Keratinocyte (primary cell): ENCODE data around the gene ATP13A1. TPM values are rescaled to one million over a fixed set of nuclear protein-coding genes. Genes with fewer than 3 reads are reported as not detected.

Experiments
- DNase-seq: peaks from one replicate; pipeline ENCODE4 v3.0.0-alpha.2; 2011; ENCODE audit warnings: low read depth, missing footprints, low spot score
- FAIRE-seq: peaks from 2 replicates; lab custom pipeline; 2011; peaks lifted over from hg19 to GRCh38; lab: Jason Lieb, UNC
- H2AFZ ChIP-seq: 2 replicates; pipeline ENCODE4 v1.6.0; 2012; ENCODE audit warnings: low read length, control low read depth, inconsistent platforms; ENCODE audit not compliant: control insufficient read depth
- H3K27ac ChIP-seq: 2 replicates; pipeline ENCODE4 v1.5.1; 2011; ENCODE audit warnings: low read length; ENCODE audit not compliant: control insufficient read depth, insufficient read depth
- H3K27me3 ChIP-seq: 3 replicates; pipeline ENCODE4 v1.6.0; 2011; ENCODE audit warnings: low read length; ENCODE audit not compliant: control insufficient read depth, insufficient read depth; ENCODE audit errors: extremely low read depth
- H3K36me3 ChIP-seq, 2 experiments: 2 replicates in 1 of 2; 3 replicates in 1 of 2; pipeline ENCODE4 v1.5.1; 2011; ENCODE audit warnings: low read length in 2 of 2, mild to moderate bottlenecking in 1 of 2; ENCODE audit not compliant: control insufficient read depth in 2 of 2, insufficient read depth in 2 of 2; ENCODE audit errors: extremely low read depth in 1 of 2
- H3K4me1 ChIP-seq: 3 replicates; pipeline ENCODE4 v1.5.1; 2011; ENCODE audit warnings: low read length; ENCODE audit not compliant: control insufficient read depth, insufficient read depth; ENCODE audit errors: extremely low read depth
- H3K4me2 ChIP-seq: 3 replicates; pipeline ENCODE4 v1.6.0; 2011; ENCODE audit warnings: low read depth, low read length; ENCODE audit not compliant: control insufficient read depth, insufficient read depth; ENCODE audit errors: extremely low read depth
- H3K4me3 ChIP-seq, 3 experiments: fragments of 200-600 bp in 1 of 3; sonication (generic) in 1 of 3; 2 replicates in 2 of 3; 3 replicates in 1 of 3; pipeline ENCODE4 v1.5.1; 2011 to 2016; ENCODE audit warnings: low read length in 3 of 3, mild to moderate bottlenecking in 3 of 3, control low read depth in 2 of 3, inconsistent platforms in 1 of 3, low read depth in 1 of 3, mixed read lengths in 1 of 3, mixed run types in 1 of 3, moderate library complexity in 1 of 3; ENCODE audit not compliant: control insufficient read depth in 2 of 3, insufficient read depth in 2 of 3; ENCODE audit errors: extremely low read depth in 1 of 3
- H3K79me2 ChIP-seq: 2 replicates; pipeline ENCODE4 v1.6.0; 2012; ENCODE audit warnings: low read length; ENCODE audit not compliant: control insufficient read depth, insufficient read depth
- H3K9ac ChIP-seq: 3 replicates; pipeline ENCODE4 v1.6.0; 2011; ENCODE audit warnings: low read length; ENCODE audit not compliant: control insufficient read depth, insufficient read depth; ENCODE audit errors: extremely low read depth
- H3K9me1 ChIP-seq: 3 replicates; pipeline ENCODE4 v1.6.0; 2011; ENCODE audit warnings: low read length; ENCODE audit not compliant: control insufficient read depth, insufficient read depth; ENCODE audit errors: extremely low read depth
- H3K9me3 ChIP-seq: 2 replicates; pipeline ENCODE4 v1.5.1; 2012; ENCODE audit warnings: low read depth, low read length; ENCODE audit not compliant: control insufficient read depth
- H4K20me1 ChIP-seq: 3 replicates; pipeline ENCODE4 v1.6.0; 2011; ENCODE audit warnings: low read length; ENCODE audit not compliant: control insufficient read depth, insufficient read depth; ENCODE audit errors: extremely low read depth
- EZH2 ChIP-seq: IDR thresholded peaks from one replicate; pipeline ENCODE4 v1.6.1; 2012; ENCODE audit warnings: inconsistent platforms, mild to moderate bottlenecking, low read length, moderate library complexity
- dilution Hi-C: fragments of 300-500 bp; cut with MboI; formaldehyde crosslinking; loops from one replicate; pipeline ENCODE4 v1.7.0; 2020; ENCODE audit warnings: low sequenced_read_pairs; ENCODE audit not compliant: extremely low pct_ligation_motif_present
- polyA plus RNA-seq, 5 experiments: library from polyadenylated mRNA; depleted of rRNA in 3 of 5; stranded (reverse) in 3 of 5; stranded (forward) in 1 of 5; unstranded in 1 of 5; fragments of >200 nt; gene quantifications; 1 replicate in 1 of 5; 2 replicates in 3 of 5; 3 replicates in 1 of 5; pipeline versions ENCODE4 v1.2.1 to v1.2.3, GENCODE V29; 2011 to 2012; ENCODE audit warnings: missing spikeins in 2 of 5, low read depth in 1 of 5, low replicate concordance in 1 of 5
- TF ChIP-seq, protein P1 (sequence below), 3 experiments: IDR thresholded peaks in 1 of 3; conservative IDR thresholded peaks in 1 of 3; optimal IDR thresholded peaks in 1 of 3; 2 replicates in 2 of 3; 3 replicates in 1 of 3; pipeline versions ENCODE3 to v1.5.1; 2011; ENCODE audit warnings: low read length in 3 of 3, mild to moderate bottlenecking in 3 of 3, moderate library complexity in 2 of 3, control low read depth in 1 of 3, inconsistent platforms in 1 of 3; ENCODE audit not compliant: insufficient read depth in 2 of 3; ENCODE audit errors: extremely low read depth in 1 of 3

Gene ATP13A1
- polyA plus RNA-seq, 1 donor (not counting 4 experiments of a cell fraction or from before 2014, with no cell fraction given): 9.8 TPM

DNA sequence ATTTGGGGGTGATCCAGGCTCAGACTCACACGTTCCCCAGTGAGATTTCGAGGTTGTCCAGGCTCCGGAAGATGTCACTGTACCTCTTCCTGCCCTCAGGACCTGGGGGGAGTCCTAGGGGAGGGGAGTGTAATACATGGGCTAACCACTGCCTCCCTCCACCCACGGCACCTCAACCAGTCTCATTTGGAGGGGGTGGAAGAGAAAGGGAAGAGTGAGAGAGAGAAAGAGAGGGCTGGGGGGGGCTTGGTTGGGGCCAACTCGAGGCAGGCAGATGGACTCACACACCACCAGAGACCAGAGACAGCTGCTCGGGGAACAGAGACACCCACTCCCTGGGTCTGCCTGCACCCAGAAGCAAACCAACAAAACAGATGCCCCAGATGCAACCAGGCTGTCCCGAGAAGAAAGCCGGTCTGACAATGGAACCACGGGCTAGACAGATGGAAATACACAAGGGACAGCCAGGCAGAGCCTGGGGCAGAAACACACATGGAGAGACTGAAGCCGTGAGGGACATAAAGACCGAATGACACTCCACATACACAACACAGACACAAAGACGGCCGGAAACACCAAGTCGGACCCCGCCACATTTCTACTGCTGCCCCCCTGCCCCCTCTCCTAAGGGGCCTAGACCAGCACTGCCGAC is 20.8 kb downstream of the ATP13A1 start:
- Histone ChIP-seq H3K4me3 (peak overlapping the region; percentile 77 to 96 (median 82)), H3K9me3 (no peaks in the 10 kb centered on the region), H3K9ac (peak overlapping the region; percentile 73), H3K27ac (peak overlapping the region; percentile 17), H3K79me2 (peaks cover 3% of the 10 kb centered on the region), H3K9me1 (no peaks in the 10 kb centered on the region), H4K20me1 (no peaks in the 10 kb centered on the region), H3K4me2 (peak overlapping the region; percentile 95), H2AFZ (peak overlapping the region; percentile 37), H3K36me3 (peaks cover 6 to 26% of the 10 kb centered on the region in 2 experiments), H3K4me1 (peaks cover 8% of the 10 kb centered on the region), H3K27me3 (no peaks in the 10 kb centered on the region)
- DNase-seq (no peak), FAIRE-seq (peak; percentile 57)
- dilution Hi-C loops: no loop called here
- TF ChIP-seq, protein P1, sequence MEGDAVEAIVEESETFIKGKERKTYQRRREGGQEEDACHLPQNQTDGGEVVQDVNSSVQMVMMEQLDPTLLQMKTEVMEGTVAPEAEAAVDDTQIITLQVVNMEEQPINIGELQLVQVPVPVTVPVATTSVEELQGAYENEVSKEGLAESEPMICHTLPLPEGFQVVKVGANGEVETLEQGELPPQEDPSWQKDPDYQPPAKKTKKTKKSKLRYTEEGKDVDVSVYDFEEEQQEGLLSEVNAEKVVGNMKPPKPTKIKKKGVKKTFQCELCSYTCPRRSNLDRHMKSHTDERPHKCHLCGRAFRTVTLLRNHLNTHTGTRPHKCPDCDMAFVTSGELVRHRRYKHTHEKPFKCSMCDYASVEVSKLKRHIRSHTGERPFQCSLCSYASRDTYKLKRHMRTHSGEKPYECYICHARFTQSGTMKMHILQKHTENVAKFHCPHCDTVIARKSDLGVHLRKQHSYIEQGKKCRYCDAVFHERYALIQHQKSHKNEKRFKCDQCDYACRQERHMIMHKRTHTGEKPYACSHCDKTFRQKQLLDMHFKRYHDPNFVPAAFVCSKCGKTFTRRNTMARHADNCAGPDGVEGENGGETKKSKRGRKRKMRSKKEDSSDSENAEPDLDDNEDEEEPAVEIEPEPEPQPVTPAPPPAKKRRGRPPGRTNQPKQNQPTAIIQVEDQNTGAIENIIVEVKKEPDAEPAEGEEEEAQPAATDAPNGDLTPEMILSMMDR (optimal IDR thresholded peaks at IDR 0.05 in 1 of 3, IDR thresholded peaks at IDR 0.05 in 1 of 3, conservative IDR thresholded peaks at IDR 0.05 in 1 of 3; ENCODE audit: extremely low read depth in 1 of 3, insufficient read depth in 2 of 3, low read length in 3 of 3): no peak
- TF ChIP-seq EZH2: no peak

DNA sequence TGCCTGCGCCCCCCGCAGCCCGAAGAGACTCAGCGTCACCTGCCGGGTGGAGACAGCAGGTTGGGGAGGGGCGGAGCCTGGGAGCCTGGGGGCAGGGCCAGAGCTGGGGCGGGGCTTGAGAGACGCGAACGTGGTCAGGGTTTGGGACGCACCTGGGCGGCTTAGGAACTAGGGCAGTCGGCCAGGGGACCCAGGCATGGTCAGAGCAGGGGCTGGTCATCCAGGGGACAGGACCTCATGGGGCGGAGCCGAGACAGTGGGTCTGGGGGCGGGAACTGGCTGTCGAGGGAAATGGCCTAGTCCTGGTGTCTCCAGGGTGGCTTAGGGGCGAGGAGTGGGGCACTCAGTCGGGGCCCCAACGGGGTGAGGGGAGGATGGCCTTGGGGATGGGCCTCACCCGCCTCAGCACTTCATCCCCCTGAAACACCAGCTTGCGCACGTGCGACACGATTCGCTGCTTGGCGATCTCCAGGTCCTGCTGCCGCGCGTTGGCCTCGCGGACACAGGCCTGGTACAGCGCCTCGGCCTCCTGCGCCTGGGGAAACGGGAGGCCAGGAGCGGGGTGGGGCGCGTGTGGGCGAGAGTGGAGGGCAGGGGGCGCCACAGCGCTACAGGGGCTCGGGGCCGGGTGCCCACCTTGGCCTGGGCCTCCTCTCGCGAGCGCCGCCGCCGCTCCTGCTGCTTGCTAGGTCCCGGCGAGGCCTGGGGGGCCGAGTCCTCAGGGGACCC is 25.8 kb downstream of the ATP13A1 start:
- dilution Hi-C loops: no loop called here
- no peak for FAIRE-seq
- H2AFZ ChIP-seq: no peak overlapping the region
- H3K9me1 ChIP-seq: no peaks in the 10 kb centered on the region
- H3K4me1 ChIP-seq: peaks cover 4% of the 10 kb centered on the region
- H3K4me3 ChIP-seq: no peak overlapping the region
- H3K79me2 ChIP-seq: peaks cover under 1% of the 10 kb centered on the region
- no peak overlapping the region for H3K9ac ChIP-seq
- peaks cover 15 to 32% of the 10 kb centered on the region in 2 experiments for H3K36me3 ChIP-seq
- TF ChIP-seq, protein P1 (optimal IDR thresholded peaks at IDR 0.05 in 1 of 3, IDR thresholded peaks at IDR 0.05 in 1 of 3, conservative IDR thresholded peaks at IDR 0.05 in 1 of 3; ENCODE audit: extremely low read depth in 1 of 3, insufficient read depth in 2 of 3, low read length in 3 of 3): no peak
- TF ChIP-seq EZH2: no peak
- no peak overlapping the region for H3K4me2 ChIP-seq
- no peak for DNase-seq
- no peak overlapping the region for H3K27ac ChIP-seq
- H3K9me3 ChIP-seq: no peaks in the 10 kb centered on the region
- H3K27me3 ChIP-seq: no peaks in the 10 kb centered on the region
- no peaks in the 10 kb centered on the region for H4K20me1 ChIP-seq
